ENCODE measurements around the gene MDC1. TPM values are rescaled to one million over a fixed set of nuclear protein-coding genes. Genes with fewer than 3 reads are reported as not detected.

The MDC1 gene
- total and polyA plus RNA-seq, 2 of the 13 experiments (the other 11 are each of a cell fraction or from before 2014, with no cell fraction given), result 8.4 to 14.0 TPM

GRCh38 chr6:30725713-30726505 is 8.8 kb upstream of the MDC1 start (continued):
- TF ChIP-seq ZNF781 (CRISPR knock-in tag; IDR thresholded peaks at IDR 0.05; ENCODE audit: borderline replicate concordance, not compliant biosample characterization) (peak; percentile 34), IRF1 (CRISPR knock-in tag; IDR thresholded peaks at IDR 0.05; ENCODE audit: low read depth) (no peak), SOX6 (IDR thresholded peaks at IDR 0.05) (no peak), SOX6 (CRISPR knock-in tag; IDR thresholded peaks at IDR 0.05) (0 out of 2 replicates have a peak, but pooled peaks have one; percentile 12), ZNF713 (CRISPR knock-in tag; IDR thresholded peaks at IDR 0.05) (no peak)

GRCh38 chr6:30724906-30725667 is 8.0 kb upstream of the MDC1 start:
- FAIRE-seq, result no peak
- 90% methylated on average over 6 of the region's 6 CpGs for WGBS (ENCODE audit: low lambda C conversion rate)
- Histone ChIP-seq H3K27me3 (ENCODE audit: control insufficient read depth in 1 of 2, insufficient read depth in 2 of 2, low read length in 2 of 2) (no peaks in the 10 kb centered on the region; a peak in 1 of 5 replicates), H3K79me2 (ENCODE audit: insufficient read depth, low read length) (peaks cover 37% of the 10 kb centered on the region), H4K20me1 (ENCODE audit: insufficient read depth, low read length) (peaks cover 44% of the 10 kb centered on the region), H3K36me3 (replicated peaks in 1 of 2; ENCODE audit: control insufficient read depth in 1 of 2, insufficient read depth in 2 of 2, low read length in 2 of 2) (peaks cover 20 to 58% of the 10 kb centered on the region in 2 experiments), H3K9me3 (ENCODE audit: low read length) (no peaks in the 10 kb centered on the region), H2AFZ (ENCODE audit: low read length) (no peak overlapping the region), H3K9ac (ENCODE audit: insufficient read depth, low read depth, low read length) (no peak overlapping the region), H3K4me3 (replicated peaks in 1 of 3; ENCODE audit: insufficient read depth in 1 of 3, low read depth in 2 of 3, low read length in 3 of 3) (no peak overlapping the region), H3K4me2 (ENCODE audit: low read depth, low read length) (no peak overlapping the region), H3K27ac (ENCODE audit: extremely low read length, insufficient read depth, low read length) (no peak overlapping the region), H3K4me1 (ENCODE audit: insufficient read depth, low read length) (peaks cover 48% of the 10 kb centered on the region)
- intact Hi-C loops (cut with micrococcal nuclease; ENCODE audit: unreplicated experiment), result loop anchor here (5.0 kb wide), 2 partner anchors 152 to 243 kb away; no protein-coding TSS in a partner anchor
- ATAC-seq, result no peak
- POLR2A ChIA-PET, result interaction anchor here (1.2 to 5.0 kb wide), 6 partner anchors 8 to 53 kb away, joined by 3 to 92 read pairs (median 6); partner anchors contain the start of genes DHX16, FLOT1 and MDC1
- in situ Hi-C loops (cut with HindIII; ENCODE audit: extremely low pct_ligation_motif_present, low pct_unique_long_range_greater_than_20kb), result loop anchor here (5.0 to 10.0 kb wide), 2 partner anchors 48 to 240 kb away; partner anchors contain the start of gene HLA-E
- CTCF ChIA-PET (ENCODE audit: low intra/inter-chr PET ratio, low total read pairs), result interaction anchor here (1.3 kb wide), 1 partner anchor 42 kb away, joined by 3 read pairs; no protein-coding TSS in a partner anchor
- DNase-seq (ENCODE audit: low spot score), result no peak
- BruUV-seq (replicated peaks), result no TSS peak
- TF ChIP-seq RAD21 (CRISPR knock-in tag; IDR thresholded peaks at IDR 0.05) (no peak), E2F2 (CRISPR knock-in tag; IDR thresholded peaks at IDR 0.05; ENCODE audit: borderline replicate concordance) (no peak), ZBTB43 (CRISPR knock-in tag; conservative IDR thresholded peaks at IDR 0.05) (no peak), HOXA3 (CRISPR knock-in tag; IDR thresholded peaks at IDR 0.05) (no peak), HDAC2 (CRISPR knock-in tag; IDR thresholded peaks at IDR 0.05) (no peak), TGIF2 (CRISPR knock-in tag; IDR thresholded peaks at IDR 0.05) (0 out of 2 replicates have a peak, but pooled peaks have one; percentile 17), POLR2A (IDR thresholded peaks at IDR 0.05; ENCODE audit: insufficient read depth in 1 of 2, low read depth in 2 of 2, low read length in 2 of 2) (peak in 1 of 2 experiments; percentile 55; a peak in 3 of 4 replicates), KLF11 (CRISPR knock-in tag; IDR thresholded peaks at IDR 0.05) (no peak), ZNF136 (CRISPR knock-in tag; IDR thresholded peaks at IDR 0.05; ENCODE audit: low read depth) (no peak), POLR2AphosphoS5 (IDR thresholded peaks at IDR 0.05; ENCODE audit: low read depth, low read length) (peak; percentile 65), MTF2 (CRISPR knock-in tag; IDR thresholded peaks at IDR 0.05; ENCODE audit: borderline replicate concordance) (no peak), NCOA2 (CRISPR knock-in tag; IDR thresholded peaks at IDR 0.05) (no peak), MXI1 (IDR thresholded peaks at IDR 0.05; ENCODE audit: borderline replicate concordance, low read depth, low read length) (no peak), MATR3 (CRISPR knock-in tag; IDR thresholded peaks at IDR 0.05) (no peak), EZH2 (conservative IDR thresholded peaks at IDR 0.05; ENCODE audit: low read depth, low read length) (no peak)

All from HepG2 (cell line).